IMR-90 (cell line): ENCODE results near the gene ATRNL1. TPM values are rescaled to one million over a fixed set of nuclear protein-coding genes. Genes with fewer than 3 reads are reported as not detected.

ENCODE experiments used
- ATAC-seq: fragments of 200-7000 bp; cut with Tn5 transposase; 2 replicates; pipeline ENCODE4 v1.9.1; 2020; ENCODE audit warnings: low read depth, mild to moderate bottlenecking, moderate library complexity
- BruUV-seq: library from RNA; stranded (reverse); fragments of 400-500 nt; replicated peaks from 2 replicates; lab custom pipeline; 2021; lab: Mats Ljungman, UMichigan
- CTCF ChIA-PET: fragments of 300-600 bp; formaldehyde crosslinking; extraction: SDS; loops from one replicate; lab custom pipeline; 2021; ENCODE audit warnings: antibody characterized with exemption; lab: Yijun Ruan, JAX
- POLR2A ChIA-PET: fragments of 300-600 bp; sonication (Branson Sonifier 250); formaldehyde crosslinking; loops from one replicate; lab custom pipeline; 2022; ENCODE audit warnings: antibody characterized with exemption; ENCODE audit not compliant: unreplicated experiment; lab: Charles Lee
- DNase-seq: peaks from one replicate; pipeline ENCODE4 v3.0.0; 2013
- H2AFZ ChIP-seq: replicated peaks from 2 replicates; pipeline ENCODE3; 2013; ENCODE audit warnings: low read length, mild to moderate bottlenecking; ENCODE audit not compliant: poor library complexity
- H2AK5ac ChIP-seq: 2 replicates; pipeline ENCODE4 v1.6.1; 2013; ENCODE audit warnings: low read depth, low read length, inconsistent platforms
- H2AK9ac ChIP-seq: replicated peaks from 2 replicates; pipeline ENCODE3; 2013; ENCODE audit warnings: mild to moderate bottlenecking, low read depth, low read length, moderate library complexity; ENCODE audit not compliant: poor library complexity
- H2BK120ac ChIP-seq: 2 replicates; pipeline ENCODE4 v1.6.1; 2013; ENCODE audit warnings: low read depth, low read length, inconsistent platforms
- H2BK15ac ChIP-seq: 3 replicates; pipeline ENCODE4 v1.6.1; 2013; ENCODE audit warnings: low read depth, low read length, inconsistent platforms
- H2BK20ac ChIP-seq: 2 replicates; pipeline ENCODE4 v1.6.1; 2013; ENCODE audit warnings: low read depth, mild to moderate bottlenecking, inconsistent platforms, low read length, moderate library complexity
- H2BK5ac ChIP-seq: 2 replicates; pipeline ENCODE4 v1.6.1; 2013; ENCODE audit warnings: mild to moderate bottlenecking, low read depth, low read length, inconsistent platforms; ENCODE audit not compliant: poor library complexity, severe bottlenecking
- H3K14ac ChIP-seq: replicated peaks from 2 replicates; pipeline ENCODE4 v1.6.1; 2013; ENCODE audit warnings: low read depth, low read length, inconsistent platforms
- H3K18ac ChIP-seq: 2 replicates; pipeline ENCODE4 v1.6.1; 2013; ENCODE audit warnings: low read depth, low read length, control low read depth
- H3K23ac ChIP-seq: 2 replicates; pipeline ENCODE4 v1.6.1; 2013; ENCODE audit warnings: low read depth, low read length, inconsistent platforms
- H3K27ac ChIP-seq: 2 replicates; pipeline ENCODE4 v1.5.1; 2013; ENCODE audit warnings: mild to moderate bottlenecking, control low read depth, low read length; ENCODE audit not compliant: insufficient read depth
- H3K27me3 ChIP-seq: 2 replicates; pipeline ENCODE4 v1.6.1; 2013; ENCODE audit warnings: low read length; ENCODE audit not compliant: control insufficient read depth, insufficient read depth
- H3K36me3 ChIP-seq: 2 replicates; pipeline ENCODE4 v1.6.1; 2013; ENCODE audit warnings: low read length, mixed read lengths; ENCODE audit not compliant: control insufficient read depth, insufficient read depth
- H3K4ac ChIP-seq: 2 replicates; pipeline ENCODE4 v1.6.1; 2013; ENCODE audit warnings: low read depth, low read length, inconsistent platforms
- H3K4me1 ChIP-seq: 2 replicates; pipeline ENCODE4 v1.6.1; 2013; ENCODE audit warnings: low read length, mixed read lengths; ENCODE audit not compliant: control insufficient read depth, insufficient read depth
- H3K4me2 ChIP-seq: 2 replicates; pipeline ENCODE4 v1.6.1; 2013; ENCODE audit warnings: low read depth, mild to moderate bottlenecking, control low read depth, low read length, moderate library complexity
- H3K4me3 ChIP-seq: 2 replicates; pipeline ENCODE4 v1.5.1; 2013; ENCODE audit warnings: low read depth, mild to moderate bottlenecking, control low read depth, low read length, moderate library complexity; ENCODE audit not compliant: insufficient read depth
- H3K56ac ChIP-seq: 2 replicates; pipeline ENCODE4 v1.6.1; 2013; ENCODE audit warnings: low read length, inconsistent platforms; ENCODE audit not compliant: insufficient read depth; ENCODE audit errors: extremely low read depth
- H3K79me1 ChIP-seq, 2 experiments: 2 replicates each; pipeline ENCODE4 v1.6.1; 2013; ENCODE audit warnings: low read length in 2 of 2, inconsistent platforms in 1 of 2, low read depth in 1 of 2
- H3K9ac ChIP-seq: 2 replicates; pipeline ENCODE4 v1.6.1; 2013; ENCODE audit warnings: low read depth, low read length, control low read depth
- H3K9me1 ChIP-seq: 2 replicates; pipeline ENCODE4 v1.6.1; 2013; ENCODE audit warnings: low read length, inconsistent platforms; ENCODE audit not compliant: insufficient read depth
- H3K9me3 ChIP-seq: 2 replicates; pipeline ENCODE4 v1.6.1; 2013; ENCODE audit warnings: low read length; ENCODE audit not compliant: control insufficient read depth, insufficient read depth
- H4K20me1 ChIP-seq: 2 replicates; pipeline ENCODE4 v1.6.1; 2013; ENCODE audit warnings: low read length, inconsistent platforms; ENCODE audit not compliant: insufficient read depth
- H4K5ac ChIP-seq: 2 replicates; pipeline ENCODE4 v1.6.1; 2013; ENCODE audit warnings: mild to moderate bottlenecking, low read depth, low read length, control low read depth
- H4K8ac ChIP-seq, 2 experiments: 2 replicates each; pipeline ENCODE4 v1.6.1; 2013; ENCODE audit warnings: low read depth in 2 of 2, low read length in 2 of 2, control low read depth in 1 of 2, inconsistent platforms in 1 of 2
- H4K91ac ChIP-seq: 2 replicates; pipeline ENCODE4 v1.6.1; 2013; ENCODE audit warnings: low read depth, low read length, inconsistent platforms; ENCODE audit not compliant: insufficient read depth
- BHLHE40 ChIP-seq: fragments of 150-350 bp; IDR thresholded peaks from 2 replicates; pipeline ENCODE4 v1.6.1; 2016; ENCODE audit warnings: mild to moderate bottlenecking, low read depth, low read length
- CHD1 ChIP-seq: IDR thresholded peaks from 2 replicates; pipeline ENCODE4 v1.6.1; 2012; ENCODE audit warnings: low read depth, low read length, improper control_type of control experiment
- FOS ChIP-seq: fragments of 150-350 bp; IDR thresholded peaks from 2 replicates; pipeline ENCODE4 v1.6.1; 2016; ENCODE audit warnings: low read depth, low read length
- MXI1 ChIP-seq: IDR thresholded peaks from 2 replicates; pipeline ENCODE4 v1.6.1; 2012; ENCODE audit warnings: low read depth, mild to moderate bottlenecking, low read length, moderate library complexity, borderline replicate concordance
- POLR2A ChIP-seq: IDR thresholded peaks from 2 replicates; pipeline ENCODE4 v1.6.1; 2012; ENCODE audit warnings: mild to moderate bottlenecking, low read depth, low read length
- RCOR1 ChIP-seq: IDR thresholded peaks from 2 replicates; pipeline ENCODE4 v1.6.1; 2012; ENCODE audit warnings: mild to moderate bottlenecking, low read length, improper control_type of control experiment; ENCODE audit not compliant: insufficient replicate concordance
- RFX5 ChIP-seq: IDR thresholded peaks from 2 replicates; pipeline ENCODE4 v1.8.0; 2012; ENCODE audit warnings: low read depth, mild to moderate bottlenecking, low read length, moderate library complexity
- SMC3 ChIP-seq: fragments of 150-350 bp; IDR thresholded peaks from 2 replicates; pipeline ENCODE4 v1.6.1; 2016; ENCODE audit warnings: low read depth, mild to moderate bottlenecking, antibody characterized with exemption, low read length, moderate library complexity
- WGBS, 2 experiments: methylation state at CpG; one replicate each; pipeline versions ENCODE4 v1.1.5 to v1.1.7; 2013; ENCODE audit warnings: missing lambda C conversion rate in 2 of 2; ENCODE audit not compliant: insufficient read length in 1 of 2; ENCODE audit errors: extremely low coverage in 2 of 2; 5-methylcytosine and 5-hydroxymethylcytosine counted together
- dilution Hi-C: fragments of 300-500 bp; cut with HindIII; formaldehyde crosslinking; loops from one replicate; pipeline ENCODE4 v1.14.3; 2018; ENCODE audit warnings: low sequenced_read_pairs; ENCODE audit not compliant: unreplicated experiment
- in situ Hi-C: fragments of 300-500 bp; cut with MboI; formaldehyde crosslinking; loops from 3 replicates; pipeline ENCODE4 v1.14.3; 2019; ENCODE audit warnings: low sequenced_read_pairs, inconsistent platforms, mixed read lengths
- intact Hi-C: fragments of 100-400 bp; cut with micrococcal nuclease; formaldehyde crosslinking; loops from 2 replicates; pipeline ENCODE4 v1.10.0; 2022
- polyA plus RNA-seq, 3 experiments: library from polyadenylated mRNA; depleted of rRNA; stranded (reverse); fragments of >200 nt; gene quantifications; 2 replicates each; pipeline ENCODE4 v1.2.3, GENCODE V29; 2012; ENCODE audit warnings: low replicate concordance in 1 of 3
- total RNA-seq: library from RNA; depleted of rRNA; stranded (reverse); fragments of >200 nt; gene quantifications from 2 replicates; pipeline ENCODE4 v1.2.3, GENCODE V29; 2012
- TF ChIP-seq, protein P1 (sequence below): fragments of 150-350 bp; IDR thresholded peaks from 2 replicates; pipeline ENCODE4 v1.6.1; 2017; ENCODE audit warnings: mild to moderate bottlenecking, antibody characterized with exemption, low read length, low read depth

ATRNL1 gene
- total and polyA plus RNA-seq, 2 of the 4 experiments (the other 2 are of a cell fraction) = 0.18 to 0.19 TPM

DNA sequence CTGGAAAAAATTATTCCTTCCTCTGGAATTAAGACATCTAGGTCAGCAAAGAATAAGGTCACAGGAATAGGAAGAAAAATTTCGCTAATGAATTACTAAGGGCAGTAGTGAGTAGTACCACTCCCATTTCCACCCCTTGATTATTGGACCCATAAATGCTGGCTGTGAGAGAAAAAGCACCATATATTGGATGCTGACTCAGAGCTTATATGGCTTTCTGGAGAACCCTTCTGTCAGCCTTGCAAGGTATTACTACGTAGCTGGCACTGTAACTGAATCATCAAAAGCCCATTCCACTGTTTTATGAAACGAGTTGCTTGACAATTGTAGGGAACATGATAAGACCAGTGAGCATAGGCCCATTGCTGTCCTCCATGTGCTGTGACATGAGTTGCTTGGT is 179.3 kb downstream of the ATRNL1 start:
- H4K20me1 ChIP-seq = no peaks in the 10 kb centered on the region
- H2AFZ ChIP-seq = no peak overlapping the region
- H3K4ac ChIP-seq = no peak overlapping the region
- no peak overlapping the region for H2BK120ac ChIP-seq
- no peaks in the 10 kb centered on the region for H3K79me1 ChIP-seq
- no peaks in the 10 kb centered on the region for H3K9me1 ChIP-seq
- no peak overlapping the region for H2AK5ac ChIP-seq
- TF ChIP-seq, protein P1, sequence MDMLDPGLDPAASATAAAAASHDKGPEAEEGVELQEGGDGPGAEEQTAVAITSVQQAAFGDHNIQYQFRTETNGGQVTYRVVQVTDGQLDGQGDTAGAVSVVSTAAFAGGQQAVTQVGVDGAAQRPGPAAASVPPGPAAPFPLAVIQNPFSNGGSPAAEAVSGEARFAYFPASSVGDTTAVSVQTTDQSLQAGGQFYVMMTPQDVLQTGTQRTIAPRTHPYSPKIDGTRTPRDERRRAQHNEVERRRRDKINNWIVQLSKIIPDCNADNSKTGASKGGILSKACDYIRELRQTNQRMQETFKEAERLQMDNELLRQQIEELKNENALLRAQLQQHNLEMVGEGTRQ = no peak
- TF ChIP-seq SMC3 (no peak), MXI1 (no peak), POLR2A (no peak), CHD1 (no peak), RFX5 (no peak), BHLHE40 (no peak), RCOR1 (no peak), FOS (no peak)
- H2BK15ac ChIP-seq = no peak overlapping the region
- H3K14ac ChIP-seq = no peak overlapping the region
- H3K9ac ChIP-seq = no peak overlapping the region
- ATAC-seq (no peak), DNase-seq (no peak)
- no peak overlapping the region for H2BK5ac ChIP-seq
- no peak overlapping the region for H3K4me2 ChIP-seq
- CTCF ChIA-PET = no interaction called here
- intact Hi-C loops (no loop called here), in situ Hi-C loops (no loop called here), dilution Hi-C loops (no loop called here)
- H4K8ac ChIP-seq = no peak overlapping the region
- H4K5ac ChIP-seq = no peak overlapping the region
- no peak overlapping the region for H3K18ac ChIP-seq
- H3K56ac ChIP-seq = no peak overlapping the region
- POLR2A ChIA-PET = no interaction called here
- no peak overlapping the region for H3K23ac ChIP-seq
- H3K27me3 ChIP-seq = no peaks in the 10 kb centered on the region
- H2BK20ac ChIP-seq = no peak overlapping the region
- H4K91ac ChIP-seq = no peak overlapping the region
- H3K9me3 ChIP-seq = no peaks in the 10 kb centered on the region
- H3K4me3 ChIP-seq = no peak overlapping the region
- no CpG with 5 or more reads among the region's 3 CpGs for WGBS, 2 experiments
- H3K36me3 ChIP-seq = no peaks in the 10 kb centered on the region
- H2AK9ac ChIP-seq = no peak overlapping the region
- no peak overlapping the region for H3K27ac ChIP-seq
- BruUV-seq = no TSS peak
- H3K4me1 ChIP-seq = no peaks in the 10 kb centered on the region
